M059J (cell line): ENCODE data around the gene KCNN3. TPM values are rescaled to one million over a fixed set of nuclear protein-coding genes. Genes with fewer than 3 reads are reported as not detected.

ENCODE experiments used
- DNase-seq: peaks from one replicate; pipeline ENCODE4 v3.0.0-alpha.2; 2012; ENCODE audit warnings: low read depth
- total RNA-seq: library from RNA; depleted of rRNA; stranded (reverse); fragments of >200 nt; shearing (Covaris generic); gene quantifications from 2 replicates; pipeline ENCODE4 v1.2.3, GENCODE V29; 2014

The KCNN3 gene
- total RNA-seq, 1 experiment from 2014 or later = 0.37 TPM

DNA sequence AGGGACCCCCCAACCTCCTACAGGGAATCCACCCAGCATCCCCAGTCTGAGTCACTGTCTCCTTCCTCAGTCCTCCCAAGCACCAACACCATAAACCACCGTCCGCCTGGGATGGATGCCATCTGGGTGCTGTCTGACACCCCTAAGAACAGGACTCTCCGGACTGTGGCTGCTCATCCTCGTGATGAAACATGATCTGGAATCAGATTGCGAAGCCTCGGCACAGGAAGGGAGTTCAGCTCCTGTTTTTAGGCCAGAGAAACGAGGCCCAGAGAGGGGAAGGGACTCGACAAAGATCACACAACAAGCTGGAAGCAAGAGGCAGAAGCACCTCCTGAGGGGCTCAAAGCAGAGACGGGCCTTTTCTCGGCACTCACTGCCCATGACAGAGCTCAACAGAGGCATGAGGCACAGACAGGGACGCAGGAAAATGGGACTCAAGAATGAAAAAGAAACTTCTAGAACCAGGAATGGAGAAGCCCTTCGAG lies 8.4 kb downstream of the KCNN3 start:
- DNase-seq = peak; percentile 48

DNA sequence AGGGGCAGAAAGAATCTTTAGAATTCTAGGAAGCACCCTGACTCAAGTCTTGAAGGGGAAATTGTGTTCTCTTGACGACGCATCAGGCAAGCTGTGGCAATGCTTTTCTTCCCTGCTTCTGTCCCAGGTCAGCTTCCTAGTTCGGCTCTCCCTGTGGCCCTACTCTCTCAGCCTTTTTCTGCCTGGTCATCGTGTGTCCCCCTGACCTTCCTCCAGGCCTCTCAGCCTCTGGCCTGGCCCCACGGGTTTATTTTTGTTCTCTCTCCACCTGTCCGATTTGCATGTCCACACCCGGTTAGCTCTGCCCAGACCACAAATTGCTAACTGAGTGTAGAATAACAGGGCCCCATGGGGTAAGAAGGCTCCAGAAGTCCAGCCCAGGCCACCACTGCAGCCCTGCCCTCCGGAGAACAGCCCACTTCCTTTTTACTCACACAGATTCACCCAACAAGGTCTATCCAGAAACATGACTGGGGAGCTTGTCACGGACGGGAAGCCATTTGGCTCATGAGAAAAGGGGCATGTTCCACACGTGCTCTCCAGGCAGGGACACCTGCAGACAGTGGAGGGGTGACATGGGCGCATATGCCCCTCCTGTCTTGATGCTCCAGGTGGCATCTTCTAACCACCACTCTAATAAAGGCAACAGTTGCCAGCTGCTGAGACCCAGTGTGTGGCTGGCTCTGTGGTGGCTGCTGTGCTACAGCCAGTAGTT lies 9.8 kb downstream of the KCNN3 start:
- DNase-seq = peak; percentile 30

DNA sequence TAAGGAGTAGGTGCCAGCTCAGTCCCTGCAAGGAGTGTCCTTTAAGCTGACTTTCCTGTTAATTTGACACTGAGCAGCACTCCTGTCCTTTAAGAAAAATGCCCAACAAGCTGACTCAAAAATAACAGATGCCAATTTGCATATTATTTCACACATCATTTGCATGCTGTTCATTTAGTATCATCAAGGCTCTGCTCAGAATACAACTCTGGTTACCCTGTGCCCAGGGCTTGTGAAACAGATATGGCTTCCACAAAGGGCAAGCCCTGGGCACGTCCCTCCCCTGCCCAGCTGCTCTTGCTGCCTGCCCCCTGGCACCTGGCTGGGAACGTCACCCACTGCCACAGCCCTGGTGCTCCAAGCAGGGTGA lies 10.3 kb downstream of the KCNN3 start:
- no peak for DNase-seq

DNA sequence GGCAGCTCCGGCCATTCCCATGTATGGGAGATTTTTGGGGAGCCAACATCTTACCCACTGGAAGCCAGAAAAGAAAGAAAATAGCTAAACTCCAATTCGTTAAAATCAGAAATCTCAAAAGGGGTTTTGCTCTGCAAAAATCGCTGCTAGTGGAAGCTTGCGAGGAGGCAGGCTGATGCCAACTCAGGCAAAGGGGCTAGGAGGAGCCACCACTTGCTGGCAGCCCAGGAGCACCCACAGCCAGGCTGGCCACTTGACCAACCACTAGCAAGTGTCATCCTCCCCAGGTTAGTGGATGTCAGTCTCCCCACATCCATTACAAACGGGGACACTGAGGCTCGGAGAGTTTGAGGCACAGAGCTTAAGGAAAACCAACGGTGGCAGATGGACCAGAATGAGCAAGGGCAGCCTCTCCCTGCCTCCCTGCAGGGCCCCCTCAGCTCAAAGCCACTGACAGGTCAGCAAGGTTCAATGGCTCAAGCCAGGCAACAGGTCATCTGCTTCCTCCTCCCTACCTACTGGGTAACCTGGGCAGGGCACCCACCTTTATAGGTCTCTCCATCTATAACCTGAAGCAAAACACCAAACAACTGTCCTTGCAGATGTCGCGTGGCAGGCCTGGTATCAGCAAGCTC lies 10.8 kb downstream of the KCNN3 start:
- no peak for DNase-seq

DNA sequence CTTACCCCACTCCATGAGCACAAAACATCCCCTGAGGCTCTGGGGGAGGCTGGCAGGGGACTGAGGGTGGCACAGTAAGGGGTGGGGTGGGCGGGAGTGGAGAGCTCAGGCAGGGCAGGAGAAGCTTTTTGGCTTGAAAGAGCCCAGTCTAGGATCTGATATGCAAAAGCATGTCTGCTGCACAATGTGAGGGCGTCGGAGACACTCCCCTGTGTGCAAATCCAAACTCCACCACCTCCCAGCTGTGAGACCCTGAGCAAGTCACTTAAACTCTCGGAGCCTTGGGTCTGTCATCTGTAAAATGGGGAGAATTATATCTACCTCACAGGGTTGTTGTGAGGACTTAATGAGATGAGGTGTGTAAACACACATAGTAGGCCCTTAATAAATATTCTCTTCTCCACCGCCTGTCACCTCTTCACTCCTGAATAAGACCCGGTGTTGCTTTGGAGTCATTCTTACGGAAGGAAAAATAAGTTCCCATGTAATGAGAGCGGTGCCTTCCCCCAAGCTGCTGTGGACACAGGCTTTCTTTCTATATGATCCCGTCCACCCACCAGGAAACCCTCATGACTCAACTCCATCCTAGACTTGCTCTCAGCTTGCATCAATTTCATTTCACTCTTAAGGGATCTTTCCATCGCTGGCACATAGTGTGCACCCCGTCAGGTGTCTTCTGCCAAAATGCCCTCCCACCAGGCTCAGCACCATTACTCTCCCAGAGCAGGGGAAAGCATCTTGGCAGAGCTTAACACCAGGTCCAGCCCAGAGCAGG lies 12.5 kb downstream of the KCNN3 start:
- no peak for DNase-seq

DNA sequence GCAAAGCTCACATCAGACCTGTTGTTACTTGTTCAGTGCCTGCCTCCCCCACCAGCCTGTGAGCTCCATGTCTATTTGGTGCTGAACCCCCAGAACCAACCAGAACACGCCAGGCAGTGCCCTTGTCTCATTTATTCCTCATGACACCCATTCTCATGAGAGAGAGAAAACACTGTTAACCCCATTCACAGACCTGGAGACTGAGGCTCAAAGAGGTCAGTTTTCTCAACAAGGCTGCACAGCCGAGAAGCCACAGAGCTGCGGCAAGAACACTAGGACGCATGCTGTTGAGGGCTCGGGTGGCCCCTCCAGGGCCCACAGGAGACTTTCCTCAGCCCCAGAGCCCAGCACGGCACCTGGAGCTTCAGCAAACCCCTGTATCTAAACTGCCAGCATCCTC lies 13.1 kb downstream of the KCNN3 start:
- no peak for DNase-seq

DNA sequence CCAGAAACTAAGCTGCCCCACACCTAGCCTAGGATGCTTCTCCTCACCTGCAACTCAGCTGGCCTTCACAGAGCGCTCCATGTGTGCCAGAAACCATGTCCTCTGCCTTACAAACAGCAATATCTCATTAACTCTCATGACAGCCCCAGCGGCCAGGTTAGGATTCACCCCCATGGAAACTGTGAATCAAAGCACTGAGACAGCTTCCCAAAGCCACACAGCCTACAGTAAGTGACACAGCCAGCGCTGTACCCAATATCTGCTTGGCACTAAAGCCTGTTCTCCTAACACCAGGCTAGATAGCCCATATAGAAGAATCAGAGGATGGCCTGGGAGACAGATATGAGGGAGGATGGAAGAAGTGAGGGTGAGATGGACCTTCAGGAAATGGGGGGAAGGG lies 13.5 kb downstream of the KCNN3 start:
- no peak for DNase-seq

DNA sequence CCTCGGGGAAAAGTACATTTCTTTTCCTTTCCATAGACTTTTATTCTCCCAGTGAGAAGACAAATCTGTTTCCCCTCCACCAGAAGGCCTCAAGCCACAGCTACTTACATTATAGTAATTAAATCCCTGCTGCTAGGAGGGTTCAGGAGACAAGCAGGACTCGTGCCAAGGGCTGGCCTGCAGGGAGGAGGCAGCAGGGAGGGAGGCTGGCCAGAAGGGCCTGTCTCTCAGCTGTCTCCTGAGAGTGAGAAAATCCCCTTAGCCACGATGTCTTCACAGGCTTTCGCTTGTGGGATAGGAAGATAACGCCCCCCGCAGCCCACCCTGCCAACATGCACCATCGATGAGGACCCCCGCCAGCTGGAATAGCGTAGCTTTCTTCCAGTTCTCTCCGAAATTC lies 14.0 kb downstream of the KCNN3 start:
- no peak for DNase-seq

DNA sequence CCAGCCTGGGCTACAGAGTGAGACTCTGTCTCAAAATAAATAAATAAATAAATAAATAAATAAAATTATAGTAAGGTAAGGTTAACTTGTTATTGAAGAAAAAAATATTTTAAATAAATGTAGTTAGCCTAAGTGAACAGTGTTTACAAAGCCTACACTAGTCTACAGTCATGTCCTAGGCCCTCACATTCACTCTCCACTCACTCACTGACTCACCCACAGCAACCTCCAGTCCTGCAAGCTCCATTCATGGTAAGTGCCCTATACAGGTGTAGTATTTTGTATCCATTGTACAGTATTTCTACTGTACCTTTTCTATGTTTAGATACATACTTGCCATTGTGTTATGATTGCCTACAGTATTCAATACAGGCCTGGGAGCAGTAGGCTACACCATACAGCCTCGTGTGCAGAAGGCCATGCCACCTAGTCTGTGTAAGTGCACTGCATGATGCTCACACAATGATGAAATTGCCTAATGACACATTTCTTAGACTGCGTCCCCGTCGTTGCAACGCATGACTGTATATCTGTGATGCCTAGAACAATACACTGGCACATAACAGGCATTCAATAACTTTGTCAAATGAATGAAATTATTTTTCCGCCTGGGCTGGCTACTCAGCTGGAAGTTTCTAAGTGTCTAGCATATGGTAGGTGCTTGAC lies 14.8 kb downstream of the KCNN3 start:
- DNase-seq = no peak

DNA sequence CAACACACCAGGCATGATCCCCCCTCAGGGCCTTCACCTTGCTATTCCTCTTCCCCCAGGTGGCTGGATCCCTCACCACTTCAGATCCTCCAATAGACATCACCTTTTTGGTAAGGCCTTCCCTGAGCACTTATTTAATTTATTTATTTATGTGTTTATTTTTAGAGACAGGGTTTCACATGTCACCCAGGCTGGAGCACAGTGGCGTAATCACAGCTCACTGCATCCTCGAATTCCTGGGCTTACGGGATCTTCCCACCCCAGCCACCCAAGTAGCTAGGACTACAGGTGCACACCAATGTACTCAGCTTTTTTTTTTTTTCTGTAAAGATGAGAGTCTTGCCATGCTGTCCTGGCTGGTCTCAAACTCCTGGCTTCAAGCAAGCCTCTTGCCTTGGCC lies 17.2 kb downstream of the KCNN3 start:
- no peak for DNase-seq

DNA sequence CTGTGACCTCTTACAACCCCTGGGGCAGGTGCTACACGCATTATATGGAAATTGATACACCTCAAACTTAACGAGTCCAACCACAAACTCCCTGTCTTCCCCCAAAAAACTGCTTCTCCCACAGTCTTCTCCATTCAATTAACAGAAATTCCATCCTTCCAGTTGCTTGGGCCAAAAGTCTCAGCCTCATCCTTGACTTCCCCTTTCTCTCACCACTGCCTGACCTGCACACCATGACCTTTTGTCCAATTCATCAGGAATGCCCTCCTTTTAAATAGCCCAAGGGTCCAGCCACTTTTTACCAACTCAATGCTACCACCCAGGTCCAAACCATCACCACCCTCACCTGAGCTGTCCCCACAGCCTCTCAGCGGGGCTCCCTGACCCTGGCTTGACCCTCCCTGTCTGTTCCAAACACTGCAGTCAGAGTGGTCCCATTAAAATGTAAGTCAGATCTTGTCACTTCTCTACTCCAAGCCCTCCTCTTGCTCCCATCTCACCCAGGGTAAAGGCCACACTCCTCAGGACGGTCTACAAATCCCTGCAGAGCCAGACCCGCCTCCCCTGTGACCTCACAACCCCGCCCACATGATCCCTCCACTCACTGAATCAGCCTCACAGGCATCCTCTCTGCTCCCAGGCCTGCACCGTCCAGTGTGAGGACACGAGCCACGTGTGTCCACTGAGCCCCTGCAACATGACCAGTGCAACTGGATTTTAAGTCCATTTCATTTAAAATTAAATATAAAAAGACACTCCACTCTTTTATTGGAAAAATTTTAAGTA lies 18.5 kb downstream of the KCNN3 start:
- DNase-seq = peak; percentile 15

DNA sequence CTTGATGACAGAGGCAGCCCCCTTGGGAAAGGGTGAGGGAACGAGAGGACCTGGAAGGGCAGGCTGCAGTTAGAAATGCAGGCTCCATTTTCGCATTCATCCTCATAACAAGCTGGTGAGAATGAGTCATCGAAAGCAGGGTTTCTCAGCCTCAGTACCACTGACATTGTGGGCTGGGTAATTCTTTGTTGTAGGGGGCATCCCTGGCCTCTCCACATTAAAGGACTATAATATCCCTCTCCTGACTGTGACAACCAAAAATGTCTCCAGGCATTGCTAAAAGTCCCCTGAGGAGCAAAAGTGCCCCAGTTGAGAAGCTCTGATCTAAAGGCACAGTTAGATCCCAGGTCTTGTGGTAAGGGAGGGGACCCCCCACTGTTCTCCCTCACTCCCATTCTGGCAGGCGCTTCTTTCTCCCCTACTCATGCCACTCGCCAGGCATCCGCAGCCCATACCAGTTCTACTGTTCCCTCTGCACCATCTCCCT lies 20.4 kb downstream of the KCNN3 start:
- peak; percentile 14 for DNase-seq

DNA sequence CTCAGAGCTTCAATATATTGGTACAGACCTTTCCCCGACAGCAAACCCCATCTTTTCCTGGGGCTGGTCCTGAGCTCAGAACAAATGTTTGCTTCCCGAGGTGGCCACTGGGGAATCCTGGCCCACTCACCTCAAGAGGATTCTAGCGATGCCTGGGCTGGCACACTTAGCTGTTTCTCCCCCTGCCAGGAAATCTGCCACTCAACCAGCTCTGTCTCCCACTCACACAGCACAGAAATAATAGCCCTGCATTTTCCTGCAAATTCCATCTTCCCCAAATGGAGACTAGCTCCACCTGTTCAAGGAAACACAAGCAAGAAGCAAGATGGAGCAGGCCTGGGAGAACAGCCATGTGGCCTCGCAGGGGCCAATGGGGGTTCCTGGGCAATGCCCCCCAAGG lies 21.1 kb downstream of the KCNN3 start:
- no peak for DNase-seq

DNA sequence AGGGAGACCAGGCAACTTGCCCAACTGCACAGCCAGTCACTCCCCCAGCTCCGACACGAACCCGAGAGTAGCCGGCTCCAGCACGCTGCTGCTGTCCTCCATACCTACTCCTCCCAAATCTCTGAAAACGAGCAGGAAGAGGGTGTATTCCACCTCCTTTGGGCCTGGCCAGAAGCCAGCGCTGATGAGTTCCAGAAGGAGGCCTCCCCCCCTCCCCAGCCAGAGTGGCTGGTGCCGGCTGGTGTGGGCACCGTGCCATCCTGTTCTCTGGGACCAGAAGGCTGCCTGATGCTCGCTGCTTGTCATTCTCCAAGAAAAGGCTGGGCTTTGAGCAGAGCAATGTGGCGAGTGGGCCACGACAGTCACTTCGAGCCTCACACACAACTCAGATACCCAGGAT lies 22.2 kb downstream of the KCNN3 start:
- DNase-seq = no peak

DNA sequence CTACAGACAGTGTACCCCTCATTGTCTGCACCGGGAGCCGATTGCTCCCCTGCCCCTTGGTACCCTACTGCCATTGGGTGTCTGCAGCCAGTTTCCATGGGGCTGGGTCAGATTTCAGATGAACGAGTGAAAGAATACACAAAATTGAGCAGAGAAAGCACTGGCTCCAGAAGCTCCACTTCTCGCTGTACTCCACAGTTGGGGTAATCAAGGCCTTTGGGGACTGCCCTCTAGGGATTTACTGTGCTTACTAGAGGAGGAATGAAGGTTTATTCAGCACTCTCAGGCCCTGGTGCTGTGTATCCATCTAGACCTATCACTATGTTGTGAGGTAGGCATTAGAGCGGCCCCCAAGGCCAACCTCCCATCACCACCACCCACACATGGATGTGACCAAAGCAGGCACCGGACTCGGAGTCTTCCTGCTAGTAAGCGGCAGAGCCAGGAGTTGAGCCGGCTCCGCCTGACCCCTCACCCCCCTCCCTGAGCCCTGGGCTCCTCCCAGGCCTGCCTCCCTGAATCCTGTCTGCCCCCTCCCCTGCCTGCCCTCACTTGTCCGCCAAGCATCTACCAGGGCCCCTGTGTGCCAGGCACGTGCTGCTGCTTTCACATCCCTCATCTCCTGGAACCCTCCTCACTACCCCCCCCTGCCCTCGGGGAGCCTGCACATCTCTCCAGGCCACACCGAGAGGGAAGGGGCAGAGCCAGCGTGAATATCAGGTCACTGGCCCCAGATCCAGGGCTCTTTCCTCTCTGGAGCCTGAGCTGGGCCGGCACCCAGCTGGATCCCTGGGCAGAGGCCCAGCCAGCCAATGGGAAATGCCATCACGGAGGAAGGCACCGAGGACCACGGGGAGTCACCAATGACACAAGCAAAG lies 23.3 kb downstream of the KCNN3 start:
- no peak for DNase-seq

DNA sequence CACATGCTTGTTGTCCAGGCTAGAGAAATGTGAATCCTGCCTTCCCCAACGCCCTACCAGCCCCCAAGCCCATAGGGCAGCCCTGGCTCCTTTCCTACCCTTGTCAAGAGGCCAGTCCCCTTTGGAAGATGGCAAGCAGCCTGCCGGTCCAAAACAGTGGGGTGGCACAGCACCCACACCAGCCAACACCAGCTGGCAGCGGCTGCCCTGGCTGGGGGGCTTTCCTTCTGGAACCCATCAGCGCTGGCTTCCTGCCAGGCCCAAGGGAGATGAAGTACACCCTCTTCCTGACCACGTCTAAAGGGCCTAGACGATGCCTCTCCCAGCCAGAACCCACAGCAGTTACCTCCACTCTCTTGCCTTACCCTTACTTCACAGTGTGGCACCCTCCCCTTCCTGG lies 24.2 kb downstream of the KCNN3 start:
- no peak for DNase-seq

DNA sequence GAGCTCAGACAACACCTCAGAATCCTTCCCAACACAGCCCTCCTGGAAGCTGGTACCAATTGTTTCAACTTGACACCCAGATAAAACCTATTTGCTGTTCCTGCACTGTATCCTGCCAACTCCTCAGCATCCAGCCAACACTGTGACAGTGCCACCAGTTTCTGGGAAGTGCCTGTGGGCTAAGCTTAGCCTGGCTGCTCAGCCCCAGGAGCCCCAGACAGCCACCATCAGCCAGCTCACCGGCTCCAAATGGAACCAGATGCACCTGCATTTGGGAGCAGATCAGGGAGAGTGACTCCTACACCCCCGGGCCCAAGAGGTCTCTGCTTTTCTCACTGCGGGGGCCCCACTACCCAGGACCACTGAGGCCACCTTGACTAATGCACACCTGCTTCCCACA lies 24.9 kb downstream of the KCNN3 start:
- no peak for DNase-seq

DNA sequence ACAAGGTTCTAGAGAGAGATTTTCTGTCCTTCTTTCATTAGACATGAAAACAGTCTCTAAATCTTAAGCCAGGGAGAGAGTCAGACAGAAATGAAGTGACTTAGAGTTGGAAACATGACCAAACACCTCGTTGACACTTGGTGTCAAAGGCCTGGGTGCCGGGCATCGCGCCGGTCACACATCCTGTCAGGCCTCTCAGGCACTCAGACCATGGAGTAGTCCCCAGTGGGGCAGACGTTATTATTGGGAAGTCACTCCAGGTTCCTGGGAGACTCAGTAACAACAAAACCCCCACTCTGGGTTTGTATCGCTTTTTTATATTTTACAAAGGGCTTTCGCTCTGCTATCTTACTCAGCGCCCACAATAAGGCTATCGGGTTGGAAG lies 25.8 kb downstream of the KCNN3 start:
- DNase-seq = no peak

DNA sequence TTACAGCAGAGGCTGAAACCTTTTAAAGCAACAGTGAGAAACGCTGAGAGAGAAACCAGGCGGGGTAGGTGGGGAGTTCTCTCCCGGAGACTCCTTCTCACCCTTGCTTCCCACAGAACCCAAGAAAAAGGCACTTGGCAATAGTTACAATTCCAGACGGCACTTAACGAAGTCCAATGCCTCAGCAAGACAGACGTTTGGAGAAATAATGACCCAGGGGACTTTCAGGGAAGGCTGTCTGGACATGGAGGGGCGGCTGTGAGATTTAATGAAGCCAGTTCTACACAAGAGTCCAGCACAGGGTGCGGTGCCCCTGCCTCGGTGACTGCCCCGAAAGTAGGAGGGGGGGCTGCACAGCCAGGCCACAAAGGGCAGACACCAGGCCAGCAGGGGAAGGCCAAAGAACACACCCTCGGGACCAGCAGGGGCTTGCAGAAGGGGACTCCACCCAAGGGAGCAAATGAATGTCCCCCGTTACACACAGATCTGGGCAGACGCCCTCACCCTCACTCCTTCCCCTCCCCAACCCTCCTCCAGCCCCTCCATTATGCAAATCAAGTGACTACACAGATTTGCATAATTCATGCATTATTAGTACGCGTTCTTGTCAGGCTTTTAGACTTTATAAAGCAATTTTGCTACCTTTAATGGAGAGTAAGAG lies 26.3 kb downstream of the KCNN3 start:
- DNase-seq = no peak

DNA sequence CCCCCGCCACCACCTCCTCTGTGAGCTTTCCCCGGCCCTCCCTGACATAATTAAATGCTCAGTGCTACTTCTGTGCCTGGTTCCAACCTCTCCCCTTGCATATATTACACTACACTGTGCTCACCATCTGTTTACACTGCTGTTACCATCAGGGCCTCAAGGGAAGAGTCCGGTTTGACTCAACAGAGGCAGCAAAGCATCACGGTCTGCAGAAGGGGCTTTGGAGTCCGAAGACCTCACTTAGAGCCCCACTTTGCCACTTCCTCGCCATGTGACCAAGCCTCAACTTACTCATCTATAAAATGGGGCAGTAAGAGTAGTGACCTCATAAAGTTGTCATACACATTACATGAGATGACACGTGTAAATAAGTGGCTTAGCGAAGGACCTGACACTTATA lies 27.4 kb downstream of the KCNN3 start:
- no peak for DNase-seq
